Ovary (tissue), 9 donors: Measurements from ENCODE around the gene TNFSF12. TPM values are rescaled to one million over a fixed set of nuclear protein-coding genes. Genes with fewer than 3 reads are reported as not detected.
A peak's percentile ranks its signal among the peaks of the same experiment; 100 is the strongest.

Source experiments
- DNase-seq, 5 donors: peaks; one replicate each; pipeline ENCODE4 v3.0.0-alpha.2; 2019 to 2020
- H3K27ac ChIP-seq, 2 donors: fragments of 200-600 bp; one replicate each; pipeline versions ENCODE4 v1.5.1 to v1.8.0; 2019 to 2022
- H3K27me3 ChIP-seq: fragments of 200-600 bp; one replicate; pipeline ENCODE4 v1.8.0; 2022
- H3K36me3 ChIP-seq: fragments of 200-600 bp; sonication (generic); one replicate; pipeline ENCODE4 v1.5.1; 2019
- H3K4me1 ChIP-seq: one replicate; pipeline ENCODE4 v1.8.1; 2013; ENCODE audit warnings: mild to moderate bottlenecking, moderate library complexity; ENCODE audit not compliant: insufficient read depth
- H3K4me3 ChIP-seq: fragments of 200-600 bp; sonication (generic); one replicate; pipeline ENCODE4 v1.5.1; 2017
- H3K9me3 ChIP-seq, 2 donors: fragments of 200-600 bp in 1 of 2; sonication (generic) in 1 of 2; one replicate each; pipeline versions ENCODE4 v1.5.1 to v1.8.1; 2013 to 2019; ENCODE audit warnings: mild to moderate bottlenecking in 1 of 2, moderate library complexity in 1 of 2
- CTCF ChIP-seq, 3 donors: fragments of 450-650 bp in 2 of 3; fragments of 200-600 bp in 1 of 3; IDR thresholded peaks; one replicate each; pipeline versions ENCODE4 v1.5.1 to v1.8.0; 2016 to 2022; ENCODE audit warnings: antibody characterized with exemption in 3 of 3, mild to moderate bottlenecking in 1 of 3
- EP300 ChIP-seq: sonication (generic); formaldehyde crosslinking; IDR thresholded peaks from one replicate; pipeline ENCODE4 v1.6.1; 2017; ENCODE audit warnings: antibody characterized with exemption
- POLR2A ChIP-seq: fragments of 450-650 bp; IDR thresholded peaks from one replicate; pipeline ENCODE4 v1.6.1; 2017; ENCODE audit warnings: antibody characterized with exemption, mild to moderate bottlenecking, moderate library complexity
- WGBS, 3 donors: extraction: QIAGEN DNeasy Blood & Tissue Kit in 1 of 3; methylation state at CpG; one replicate each; pipeline versions ENCODE4 v1.1.5 to v1.1.7; 2013 to 2017; 5-methylcytosine and 5-hydroxymethylcytosine counted together
- intact Hi-C, 4 donors: fragments of 100-400 bp; cut with DNase I; formaldehyde crosslinking; loops; one replicate each; pipeline versions ENCODE4 v1.11.0 to v1.15.1; 2022 to 2023
- polyA plus RNA-seq, 2 donors: library from polyadenylated mRNA; stranded (reverse); fragments of 200-250 nt in 1 of 2; fragments of 350-450 nt in 1 of 2; fragmentation: Illumina TruSeq in 1 of 2; extraction: RNeasy Lipid Tissue Mini Kit (QIAGEN cat#74804) in 1 of 2; gene quantifications; one replicate each; pipeline ENCODE4 v1.2.3, GENCODE V29; 2013 to 2014
- total RNA-seq, 7 donors: library from RNA; depleted of rRNA in 2 of 7; stranded (reverse); fragments of >200 nt in 2 of 7; fragmentation: NEBNext Ultra II Directional in 3 of 7; extraction: Animal tissue kit (Norgen Biotek cat#: 25700) in 3 of 7; gene quantifications; one replicate each; pipeline versions ENCODE4 v1.1.0 to v1.2.4, GENCODE V29; 2016 to 2023
- donor health status: DM: no; HTN: no; CAD: no; lungs with moderate emphysema.
- donor health status: DM: no; HTN: no; CAD: no.
- donor health status: Bipolar disorder and iron deficiency.
- donor health status: DM: yes; HTN: yes; CAD: no.
- donor health status: DM: no; HTN: no; CAD: no.
- donor health status: DM: yes; HTN: yes; CAD: no.

Gene TNFSF12
- total and polyA plus RNA-seq, 9 donors, result 26.6 to 78.3 (median 59.6) TPM

- intact Hi-C loops, result loop anchor here in 1 of 4 donors (2.0 kb wide), 1 partner anchor 76 kb away; no protein-coding TSS in a partner anchor
- WGBS, 3 donors, result 66 to 76% (median 72%) methylated on average over 9 of the region's 9 CpGs
Measured at GRCh38 chr17:7586673-7587419, 38.0 kb downstream of the TNFSF12 start.

GRCh38 chr17:7587420-7588151, 38.7 kb downstream of the TNFSF12 start:
- intact Hi-C loops, result loop anchor here in 1 of 4 donors (2.0 kb wide), 1 partner anchor 77 kb away; no protein-coding TSS in a partner anchor
- peak in 1 of 5 donors; percentile 18 for DNase-seq
- TF ChIP-seq CTCF (IDR thresholded peaks at IDR 0.05) (no peak), EP300 (no peak), POLR2A (no peak)
- H3K27ac ChIP-seq, result no peak overlapping the region
- H3K4me3 ChIP-seq, result no peak overlapping the region
- 47 to 59% (median 49%) methylated on average over 12 of the region's 12 CpGs for WGBS, 3 donors
- H3K36me3 ChIP-seq, result no peaks in the 10 kb centered on the region
- H3K4me1 ChIP-seq, result peaks cover 15% of the 10 kb centered on the region
- no peaks in the 10 kb centered on the region for H3K27me3 ChIP-seq
- H3K9me3 ChIP-seq, result no peaks in the 10 kb centered on the region

More at GRCh38 chr17:7586673-7587419, 38.0 kb downstream of the TNFSF12 start:
- Histone ChIP-seq H3K27ac (no peak overlapping the region), H3K4me3 (no peak overlapping the region), H3K4me1 (peaks cover 21% of the 10 kb centered on the region), H3K9me3 (no peaks in the 10 kb centered on the region), H3K36me3 (no peaks in the 10 kb centered on the region), H3K27me3 (no peaks in the 10 kb centered on the region)
- DNase-seq, result no peak
- no peak for TF ChIP-seq EP300
- no peak for TF ChIP-seq CTCF (IDR thresholded peaks at IDR 0.05)
- TF ChIP-seq POLR2A, result no peak

DNA sequence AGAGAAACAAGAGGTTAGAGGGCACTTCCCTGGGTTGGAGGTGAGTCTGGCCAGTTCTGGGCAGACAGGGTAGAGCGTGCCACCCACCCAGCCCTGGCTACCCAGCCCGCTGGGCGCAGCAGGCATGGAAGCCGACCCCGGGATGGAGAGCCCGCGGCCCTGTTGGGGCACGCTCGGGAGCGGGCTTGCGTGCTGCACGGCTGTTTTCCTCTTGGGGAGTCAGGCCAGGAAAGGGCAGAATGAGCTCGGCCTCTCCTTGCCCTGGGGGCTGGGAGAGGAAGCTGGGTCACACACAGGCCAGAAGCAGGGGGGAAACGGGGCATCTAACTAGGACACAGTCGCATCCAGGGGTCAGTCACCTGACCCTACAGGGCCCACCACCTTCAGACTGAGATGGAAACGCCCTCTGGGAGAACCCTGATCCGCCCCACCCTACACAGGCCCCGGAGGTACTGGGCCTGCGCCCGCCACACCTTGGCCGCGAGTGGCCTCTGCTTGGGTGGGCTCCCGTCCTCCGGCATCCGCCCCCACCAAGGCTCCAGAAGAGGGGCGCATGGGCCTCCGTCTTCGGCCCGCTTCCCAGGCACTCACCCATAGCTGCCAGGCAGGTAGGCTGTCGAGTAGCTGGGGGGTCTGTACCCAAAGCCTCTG, 39.8 kb downstream of the TNFSF12 start:
- TF ChIP-seq POLR2A (no peak), CTCF (IDR thresholded peaks at IDR 0.05) (no peak), EP300 (no peak)
- Histone ChIP-seq H3K9me3 (no peaks in the 10 kb centered on the region), H3K27ac (peak overlapping the region; percentile 12 to 42), H3K36me3 (no peaks in the 10 kb centered on the region), H3K4me3 (peak overlapping the region; percentile 67), H3K27me3 (no peaks in the 10 kb centered on the region), H3K4me1 (peaks cover 8% of the 10 kb centered on the region)
- 28 to 52% (median 34%) methylated on average over 24 to 30 of the region's 30 CpGs for WGBS, 3 donors
- DNase-seq, result no peak
- intact Hi-C loops, result no loop called here

DNA sequence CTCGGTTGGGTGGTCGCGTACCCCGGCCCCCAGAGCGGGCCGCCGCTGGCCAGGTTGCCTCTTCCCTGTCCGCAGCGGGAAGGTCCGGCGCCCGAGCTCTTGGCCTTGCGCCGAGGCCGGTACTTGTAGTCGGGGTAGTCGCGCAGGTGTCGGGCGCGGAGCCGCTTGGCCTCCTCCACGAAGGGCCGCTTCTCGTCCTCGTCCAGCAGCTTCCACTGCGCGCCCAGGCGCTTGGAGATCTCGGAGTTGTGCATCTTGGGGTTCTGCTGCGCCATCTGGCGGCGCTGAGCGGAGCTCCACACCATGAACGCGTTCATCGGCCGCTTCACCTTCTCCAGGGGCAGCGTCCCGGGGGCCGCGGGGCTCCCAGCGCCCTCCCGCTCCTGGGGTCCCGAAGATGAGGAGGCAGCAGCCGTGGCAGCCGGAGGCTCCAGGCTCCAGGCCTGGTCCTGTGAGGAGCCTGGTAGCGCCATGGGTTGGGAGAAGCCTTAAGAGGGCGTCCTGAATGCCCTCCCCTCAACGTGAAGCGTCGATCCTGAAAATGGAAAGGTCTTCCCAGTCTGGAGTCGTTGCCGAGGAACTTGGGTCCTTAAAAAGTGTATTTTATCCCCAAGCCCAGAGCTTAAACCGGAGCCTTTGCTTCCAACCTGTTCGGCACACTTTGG, 40.5 kb downstream of the TNFSF12 start:
- Histone ChIP-seq H3K9me3 (no peaks in the 10 kb centered on the region), H3K27me3 (no peaks in the 10 kb centered on the region), H3K36me3 (no peaks in the 10 kb centered on the region), H3K27ac (peak overlapping the region; percentile 12 to 42), H3K4me1 (peaks cover 7% of the 10 kb centered on the region), H3K4me3 (peak overlapping the region; percentile 67)
- intact Hi-C loops, result no loop called here
- 8 to 17% (median 8%) methylated on average over 44 to 56 of the region's 56 CpGs for WGBS, 3 donors
- DNase-seq, result peak; percentile 87 to 92 (median 89)
- TF ChIP-seq POLR2A (peak; percentile 19), EP300 (no peak), CTCF (IDR thresholded peaks at IDR 0.05) (peak; percentile 89 to 93 (median 90))
